ENCODE results near the gene ACOX2.

Gene ACOX2

GRCh38 chr3:58469096-58469495 is 67.9 kb downstream of the ACOX2 start:
- H4K20me1 ChIP-seq (ENCODE audit: insufficient read depth, low read length), result no peaks in the 10 kb centered on the region
- H3K4me2 ChIP-seq (ENCODE audit: low read length), result no peak overlapping the region
- no peak overlapping the region for H3K9ac ChIP-seq (ENCODE audit: low read length)
- no peaks in the 10 kb centered on the region for H3K27me3 ChIP-seq (ENCODE audit: low read depth, low read length)
- H2AFZ ChIP-seq (ENCODE audit: low read depth, low read length), result no peak overlapping the region
- H3K27ac ChIP-seq (ENCODE audit: low read length), result no peak overlapping the region
- H3K36me3 ChIP-seq (replicated peaks; ENCODE audit: low read depth, low read length), result no peaks in the 10 kb centered on the region
- TF ChIP-seq EZH2phosphoT487 (IDR thresholded peaks at IDR 0.05; ENCODE audit: low read depth), result no peak
- no peak for TF ChIP-seq CTCF (IDR thresholded peaks at IDR 0.05; ENCODE audit: low read depth, low read length)
- no peaks in the 10 kb centered on the region for H3K79me2 ChIP-seq (ENCODE audit: low read length)
- H3K9me3 ChIP-seq (ENCODE audit: insufficient read depth, low read length), result no peaks in the 10 kb centered on the region
- peaks cover 12% of the 10 kb centered on the region for H3K4me1 ChIP-seq (ENCODE audit: low read length)
- no peak overlapping the region for H3K4me3 ChIP-seq (ENCODE audit: low read length)

- no peak overlapping the region for H3K4me2 ChIP-seq (ENCODE audit: low read length)
- H3K79me2 ChIP-seq (ENCODE audit: low read length), result no peaks in the 10 kb centered on the region
- H3K36me3 ChIP-seq (replicated peaks; ENCODE audit: low read depth, low read length), result no peaks in the 10 kb centered on the region
- peaks cover 20% of the 10 kb centered on the region for H3K4me1 ChIP-seq (ENCODE audit: low read length)
- no peak overlapping the region for H3K27ac ChIP-seq (ENCODE audit: low read length)
- H2AFZ ChIP-seq (ENCODE audit: low read depth, low read length), result no peak overlapping the region
- no peak for TF ChIP-seq CTCF (IDR thresholded peaks at IDR 0.05; ENCODE audit: low read depth, low read length)
- no peak for TF ChIP-seq EZH2phosphoT487 (IDR thresholded peaks at IDR 0.05; ENCODE audit: low read depth)
- no peaks in the 10 kb centered on the region for H3K27me3 ChIP-seq (ENCODE audit: low read depth, low read length)
- H3K9me3 ChIP-seq (ENCODE audit: insufficient read depth, low read length), result no peaks in the 10 kb centered on the region
- no peak overlapping the region for H3K4me3 ChIP-seq (ENCODE audit: low read length)
- H4K20me1 ChIP-seq (ENCODE audit: insufficient read depth, low read length), result no peaks in the 10 kb centered on the region
- H3K9ac ChIP-seq (ENCODE audit: low read length), result no peak overlapping the region
Measured at GRCh38 chr3:58466899-58467563, 70.0 kb downstream of the ACOX2 start.

GRCh38 chr3:58464866-58465265 is 72.1 kb downstream of the ACOX2 start:
- Histone ChIP-seq H3K79me2 (ENCODE audit: low read length) (no peaks in the 10 kb centered on the region), H3K4me3 (ENCODE audit: low read length) (no peak overlapping the region), H3K4me2 (ENCODE audit: low read length) (peak overlapping the region; percentile 18; the same call in 1 of the 2 replicates), H3K36me3 (replicated peaks; ENCODE audit: low read depth, low read length) (no peaks in the 10 kb centered on the region), H3K27ac (ENCODE audit: low read length) (no peak overlapping the region), H3K4me1 (ENCODE audit: low read length) (peaks cover 14% of the 10 kb centered on the region), H2AFZ (ENCODE audit: low read depth, low read length) (no peak overlapping the region), H3K27me3 (ENCODE audit: low read depth, low read length) (no peaks in the 10 kb centered on the region), H3K9me3 (ENCODE audit: insufficient read depth, low read length) (no peaks in the 10 kb centered on the region), H4K20me1 (ENCODE audit: insufficient read depth, low read length) (no peaks in the 10 kb centered on the region), H3K9ac (ENCODE audit: low read length) (no peak overlapping the region)
- TF ChIP-seq EZH2phosphoT487 (IDR thresholded peaks at IDR 0.05; ENCODE audit: low read depth) (no peak), CTCF (IDR thresholded peaks at IDR 0.05; ENCODE audit: low read depth, low read length) (no peak)

GRCh38 chr3:58463942-58464271 is 73.1 kb downstream of the ACOX2 start:
- H3K27ac ChIP-seq (ENCODE audit: low read length), result no peak overlapping the region
- H2AFZ ChIP-seq (ENCODE audit: low read depth, low read length), result peak overlapping the region; percentile 92
- no peaks in the 10 kb centered on the region for H3K79me2 ChIP-seq (ENCODE audit: low read length)
- peak overlapping the region; percentile 77 for H3K4me2 ChIP-seq (ENCODE audit: low read length)
- H3K4me3 ChIP-seq (ENCODE audit: low read length), result peak overlapping the region; percentile 69
- H3K27me3 ChIP-seq (ENCODE audit: low read depth, low read length), result no peaks in the 10 kb centered on the region
- TF ChIP-seq CTCF (IDR thresholded peaks at IDR 0.05; ENCODE audit: low read depth, low read length) (no peak; the same call in 1 of the 2 replicates), EZH2phosphoT487 (IDR thresholded peaks at IDR 0.05; ENCODE audit: low read depth) (no peak)
- no peak overlapping the region; the same call in 1 of the 2 replicates for H3K9ac ChIP-seq (ENCODE audit: low read length)
- no peaks in the 10 kb centered on the region for H3K36me3 ChIP-seq (replicated peaks; ENCODE audit: low read depth, low read length)
- H4K20me1 ChIP-seq (ENCODE audit: insufficient read depth, low read length), result no peaks in the 10 kb centered on the region
- no peaks in the 10 kb centered on the region for H3K9me3 ChIP-seq (ENCODE audit: insufficient read depth, low read length)
- peaks cover 14% of the 10 kb centered on the region for H3K4me1 ChIP-seq (ENCODE audit: low read length)

Data from OCI-LY3 (cell line).